Fibroblast of upper back skin (primary cell): ENCODE measurements around the gene POLH.
"Not testable (repeated sequence)": the region's sequence is repeated elsewhere in the genome, so short reads cannot be mapped to it uniquely, and the experiment has no call there.

ENCODE experiments used
- DNase-seq: peaks from one replicate; pipeline ENCODE4 v3.0.0-alpha.2; 2013

Gene POLH

GRCh38 chr6:43575772-43576551 lies at the start of gene POLH, which contains the start of gene XPO5:
Gene POLH (plus strand): TSS chr6:43576185. CDS start chr6:43582320, 6,135 bp downstream.
Gene XPO5 (minus strand): TSS chr6:43576038. CDS start chr6:43575864, 174 bp downstream.
- peak; percentile 89 for DNase-seq

- DNase-seq: peak; percentile 10
Measured at GRCh38 chr6:43532201-43532600, 43.8 kb upstream of the POLH start.

GRCh38 chr6:43538986-43539385 lies 37.0 kb upstream of the POLH start:
- not testable (repeated sequence) for DNase-seq

DNA sequence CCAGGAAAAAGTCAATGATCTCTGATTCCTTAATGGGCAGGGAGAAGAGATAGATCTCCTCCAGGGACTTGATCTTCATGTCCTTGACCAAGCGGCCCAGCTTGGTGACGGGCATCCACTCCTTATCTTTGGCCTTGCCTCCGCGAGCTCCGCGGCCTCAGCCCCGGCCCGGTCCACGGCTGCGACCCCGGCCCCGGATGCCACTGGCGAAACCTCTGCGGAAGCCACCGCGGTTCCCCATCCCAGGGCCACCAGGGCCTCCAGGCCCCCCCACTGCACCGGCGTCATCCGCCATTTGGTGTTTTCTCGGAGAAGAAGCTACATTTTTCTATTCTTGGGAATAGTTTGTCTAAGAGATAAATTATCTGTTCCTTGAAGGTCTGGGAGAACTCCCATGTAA lies 36.6 kb upstream of the POLH start:
- DNase-seq: not testable (repeated sequence)

- DNase-seq: no peak
Measured at GRCh38 chr6:43540507-43540906, 35.5 kb upstream of the POLH start.

DNA sequence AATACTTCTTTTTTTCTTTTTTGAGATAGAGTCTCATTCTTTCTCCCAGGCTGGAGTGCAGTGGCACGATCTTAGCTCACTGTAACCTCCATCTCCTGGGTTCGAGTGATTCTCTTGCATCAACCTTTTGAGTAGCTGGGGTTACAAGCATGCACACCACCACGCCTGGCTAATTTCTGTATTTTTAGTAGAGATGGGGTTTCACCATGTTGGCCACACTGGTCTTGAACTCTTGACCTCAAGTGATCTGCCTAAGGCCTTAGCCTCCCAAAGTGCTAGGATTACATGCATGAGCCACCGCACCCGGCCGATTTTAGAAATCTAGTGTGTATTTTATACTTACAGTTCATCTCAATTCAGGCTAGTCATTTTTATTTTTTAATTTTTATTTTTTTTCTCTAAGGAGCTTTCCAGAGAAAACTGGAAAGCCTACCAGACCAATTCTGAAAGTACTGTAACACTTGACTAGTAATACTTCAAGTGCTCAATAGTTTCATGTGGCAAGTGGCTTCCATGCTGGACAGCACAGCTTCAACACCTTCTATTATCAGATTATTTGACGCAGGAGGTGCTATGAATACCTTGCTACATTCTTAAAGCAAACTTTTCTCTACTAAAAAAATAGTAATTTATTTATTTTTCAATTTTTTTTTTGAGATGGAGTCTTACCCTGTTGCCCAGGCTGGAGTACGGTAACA lies 34.1 kb upstream of the POLH start:
- DNase-seq: no peak

GRCh38 chr6:43544461-43544860 lies 31.5 kb upstream of the POLH start:
- DNase-seq: no peak

DNA sequence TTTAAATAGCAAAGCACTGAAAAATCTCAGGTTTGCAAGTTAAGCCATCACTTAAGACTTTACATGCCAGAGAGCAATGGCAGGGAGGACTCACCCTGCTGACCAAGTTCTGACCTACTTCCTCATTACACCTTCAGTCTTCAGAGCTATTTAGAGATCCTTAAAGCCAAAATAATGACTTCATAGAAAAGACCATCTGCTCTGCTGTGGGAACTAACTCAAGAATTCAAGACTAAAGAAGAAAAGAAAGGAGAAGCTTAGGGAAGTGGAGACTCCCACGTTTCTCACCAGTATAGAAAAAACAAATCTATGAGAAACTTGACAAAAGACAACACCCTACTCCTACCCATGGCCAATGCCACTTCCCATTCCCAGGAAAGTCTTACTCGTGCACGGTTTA lies 28.8 kb upstream of the POLH start:
- no peak for DNase-seq

GRCh38 chr6:43557620-43558019 lies 18.4 kb upstream of the POLH start:
- DNase-seq: not testable (repeated sequence)

DNA sequence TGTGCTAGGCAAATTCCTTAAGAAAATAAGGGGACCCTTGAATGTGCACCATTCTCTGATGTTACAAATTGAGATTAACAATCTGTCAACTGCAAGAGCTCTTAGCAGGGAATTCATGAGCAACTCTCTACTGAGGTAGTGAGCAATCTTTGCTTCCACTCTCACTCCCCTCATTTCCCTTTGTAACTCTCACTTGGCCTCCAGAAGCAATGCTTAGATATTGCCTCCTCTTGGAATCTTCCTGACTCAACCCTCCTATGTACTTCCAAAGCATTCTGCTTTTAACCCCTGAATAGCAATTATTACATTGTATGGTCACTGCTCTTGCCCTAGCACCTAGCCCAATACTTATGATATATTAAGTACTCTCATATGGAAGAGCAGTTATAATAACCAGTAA lies 16.7 kb upstream of the POLH start:
- no peak for DNase-seq

- DNase-seq: no peak
Measured at GRCh38 chr6:43570876-43571441, 5.0 kb upstream of the POLH start.

- DNase-seq: no peak
Measured at GRCh38 chr6:43572015-43572414, 4.0 kb upstream of the POLH start.

DNA sequence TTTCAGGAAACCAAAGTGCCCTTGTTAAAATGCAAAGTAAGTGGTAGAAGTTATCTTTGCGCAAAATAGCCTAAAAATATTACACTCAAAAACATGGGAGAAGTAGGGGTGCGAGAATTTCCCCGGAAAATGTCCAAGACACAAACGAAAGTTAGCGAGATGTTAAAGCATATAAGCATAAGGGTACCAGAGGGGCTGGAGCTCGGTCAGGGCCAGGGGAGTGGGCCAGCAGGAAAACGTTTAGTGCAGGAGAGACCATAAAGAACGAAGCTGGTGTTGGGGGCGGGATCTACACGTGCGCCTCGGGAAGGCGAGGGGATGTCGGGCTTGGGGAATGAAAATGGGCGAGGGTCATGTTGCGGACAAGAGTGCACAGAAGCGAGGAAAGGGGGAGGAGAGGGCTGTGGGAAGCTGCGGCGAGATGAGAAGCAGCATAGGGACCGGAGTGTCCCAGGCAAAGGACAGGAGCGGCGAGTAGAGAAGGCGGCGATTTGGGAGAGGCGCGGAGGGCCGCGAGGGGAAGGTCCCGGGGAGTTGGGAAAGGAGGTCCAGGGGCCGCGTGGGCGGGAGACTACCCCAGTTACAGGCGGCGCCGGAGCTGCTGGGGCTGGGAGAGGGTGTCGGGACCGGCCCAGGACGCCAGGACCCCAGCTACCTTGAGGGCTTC lies 747 bp upstream of the POLH start:
- DNase-seq: no peak

DNA sequence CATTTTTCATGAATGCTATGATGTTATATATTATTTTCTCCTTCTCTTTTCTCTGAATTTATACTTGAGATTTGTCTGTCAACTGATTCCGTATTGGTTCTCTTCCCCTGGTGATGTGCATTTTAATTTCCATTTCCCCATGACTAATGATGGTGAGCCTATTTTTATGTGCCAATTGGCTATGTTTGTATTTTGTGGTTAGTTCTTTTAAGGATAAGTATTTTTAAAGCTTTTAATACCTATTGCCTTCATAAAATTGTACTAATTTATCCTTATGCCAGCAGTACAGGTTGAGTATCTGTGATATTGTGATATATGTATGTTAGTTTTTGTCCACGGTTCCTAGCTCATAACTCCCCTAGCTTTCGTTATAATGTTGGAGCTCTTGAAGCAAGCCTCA lies 2.8 kb downstream of the POLH start:
- no peak for DNase-seq

DNA sequence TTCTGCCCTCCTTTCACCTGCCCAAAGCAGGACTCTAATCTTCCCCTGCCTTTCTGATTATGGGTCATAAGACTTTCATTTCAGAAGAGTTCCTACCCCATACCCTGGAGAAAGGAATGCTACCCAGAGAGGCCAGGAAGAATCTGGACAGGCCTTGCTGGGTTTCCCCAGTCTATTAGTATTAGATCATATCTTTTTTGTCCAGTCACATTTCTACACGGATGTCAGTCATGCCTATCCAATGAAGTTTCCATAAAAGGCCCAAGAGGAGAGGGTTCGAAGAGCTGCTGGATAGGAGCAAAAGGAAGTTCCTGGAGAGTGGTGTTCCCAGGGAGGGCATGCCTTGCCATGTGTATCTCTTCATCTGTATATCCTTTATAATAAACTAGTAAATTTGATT lies 3.2 kb downstream of the POLH start:
- peak; percentile 21 for DNase-seq

- no peak for DNase-seq
Measured at GRCh38 chr6:43582911-43583310, 6.9 kb downstream of the POLH start.

DNA sequence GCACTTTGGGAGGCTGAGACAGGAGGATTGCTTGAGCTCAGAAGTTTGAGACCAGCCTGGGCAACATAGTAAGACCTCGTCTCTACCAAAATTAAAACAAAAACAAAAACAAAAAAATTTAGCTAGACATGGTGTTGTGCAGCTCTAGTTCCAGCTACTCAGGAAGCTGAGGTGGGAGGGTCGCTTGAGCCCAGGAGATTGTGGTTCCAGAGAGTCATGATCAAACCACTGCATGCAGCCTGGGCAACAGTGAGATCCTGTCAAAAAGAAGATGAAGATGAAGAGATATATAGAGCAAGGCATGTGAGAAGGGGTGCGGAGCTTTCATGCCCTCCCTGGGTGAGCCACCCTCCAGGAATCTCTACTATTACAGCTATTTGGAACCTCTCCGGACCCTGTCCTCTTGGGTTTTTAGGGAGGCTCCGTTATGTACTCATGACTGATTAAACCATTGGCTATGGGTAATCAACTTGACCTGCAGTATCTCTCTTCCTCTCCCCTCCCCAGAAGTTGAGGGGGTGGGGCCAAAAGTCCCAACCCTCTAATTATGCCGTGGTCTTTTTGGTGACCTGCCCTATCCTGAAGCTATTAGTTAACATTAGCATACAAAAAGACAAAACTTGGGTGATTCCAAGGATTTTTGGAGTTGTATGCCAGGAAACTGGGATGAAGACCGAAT lies 9.0 kb downstream of the POLH start:
- peak; percentile 46 for DNase-seq

DNA sequence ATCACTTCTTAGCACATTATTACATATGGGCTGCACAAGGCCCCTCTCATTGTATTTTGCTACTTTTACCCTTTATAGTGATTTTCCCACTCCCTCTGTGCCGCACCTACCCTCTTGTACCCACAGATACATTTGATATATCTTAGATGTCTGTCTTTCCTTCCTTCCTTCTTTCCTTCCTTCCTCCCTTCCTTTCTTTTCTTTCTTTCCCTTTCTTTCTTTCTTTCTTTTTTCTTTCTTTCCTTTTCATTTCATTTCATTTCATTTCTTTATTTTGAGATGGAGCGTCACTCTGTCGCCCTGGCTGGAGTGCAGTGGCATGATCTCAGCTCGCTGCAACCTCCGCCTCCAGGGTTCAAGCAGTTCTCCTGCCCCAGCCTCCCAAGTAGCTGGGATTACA lies 12.2 kb downstream of the POLH start:
- DNase-seq: no peak

GRCh38 chr6:43589564-43589963 lies 13.6 kb downstream of the POLH start:
- DNase-seq: not testable (repeated sequence)

GRCh38 chr6:43593938-43594337 lies 18.0 kb downstream of the POLH start:
- no peak for DNase-seq

DNA sequence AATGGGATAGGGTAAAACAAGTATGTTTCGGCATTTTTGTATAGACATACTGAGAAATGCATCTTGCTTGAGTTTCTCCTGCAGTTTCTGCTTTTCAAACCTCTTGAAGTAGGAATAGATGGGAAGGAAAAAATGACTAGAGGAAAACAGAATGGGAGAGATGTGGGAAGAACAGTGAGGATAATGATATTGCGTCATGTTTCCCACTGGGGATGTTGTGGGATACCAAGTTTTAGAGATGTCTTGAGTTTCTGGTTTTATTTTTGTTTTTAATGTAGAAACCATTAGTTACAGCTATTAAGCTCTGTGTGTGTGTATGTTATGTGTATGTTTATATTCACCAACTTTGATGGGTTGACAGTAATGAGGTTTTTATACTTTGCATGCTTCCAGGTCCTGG lies 24.6 kb downstream of the POLH start:
- DNase-seq: no peak

DNA sequence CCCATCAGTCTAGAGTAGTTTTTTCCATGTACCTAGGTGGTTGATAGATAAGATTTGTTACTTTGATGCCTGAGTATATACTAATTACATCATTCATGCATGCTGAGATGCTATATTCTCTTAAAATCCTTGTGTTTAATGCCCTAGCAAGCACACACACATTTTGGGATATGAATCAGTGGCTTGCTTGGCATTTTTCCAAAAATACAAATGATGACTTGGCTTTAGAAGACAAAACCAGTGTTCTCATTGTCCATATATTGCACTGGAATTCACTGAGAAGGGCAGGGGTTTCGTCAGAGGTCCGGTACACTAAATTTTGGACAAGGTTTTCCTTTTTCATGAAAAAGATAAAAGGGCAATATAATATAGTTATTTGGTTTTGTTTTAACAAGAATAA lies 28.2 kb downstream of the POLH start:
- DNase-seq: peak; percentile 79

DNA sequence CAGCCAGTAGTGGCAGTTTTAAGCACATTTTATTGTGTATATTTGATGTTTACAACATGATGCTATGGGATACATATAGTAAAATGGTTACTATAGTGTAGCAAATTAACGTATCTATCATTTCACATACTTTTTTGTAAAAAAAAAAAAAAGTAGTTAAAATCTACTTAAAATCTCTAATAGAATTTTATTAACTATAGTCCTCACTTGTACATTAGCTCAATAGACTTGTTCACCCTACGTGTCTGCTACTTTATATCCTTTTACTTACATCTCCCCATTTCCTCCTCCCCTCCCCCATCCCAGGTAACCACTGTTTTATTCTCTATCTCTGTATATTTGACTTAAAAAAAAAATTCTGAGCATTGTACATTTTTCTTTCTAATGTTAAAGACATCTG lies 30.0 kb downstream of the POLH start:
- no peak for DNase-seq
